H9 (cell line): ENCODE data around the gene NFE2. TPM values are rescaled to one million over a fixed set of nuclear protein-coding genes. Genes with fewer than 3 reads are reported as not detected.

Experiments
- DNase-seq: peaks from one replicate; pipeline ENCODE4 v3.0.0-alpha.2; 2017
- H2AFZ ChIP-seq: one replicate; pipeline ENCODE4 v1.6.1; 2013; ENCODE audit warnings: mild to moderate bottlenecking, low read length, control low read depth, moderate library complexity
- H2AK5ac ChIP-seq: 2 replicates; pipeline ENCODE4 v1.6.1; 2013; ENCODE audit warnings: low read length, control low read depth, mixed read lengths; ENCODE audit not compliant: insufficient read length
- H2BK120ac ChIP-seq: one replicate; pipeline ENCODE4 v1.6.1; 2013; ENCODE audit warnings: low read depth, mild to moderate bottlenecking, low read length, control low read depth, inconsistent platforms; ENCODE audit not compliant: poor library complexity, severe bottlenecking
- H2BK12ac ChIP-seq: 2 replicates; pipeline ENCODE4 v1.6.1; 2013; ENCODE audit warnings: low read length, control low read depth, mixed read lengths, low read depth; ENCODE audit not compliant: insufficient read length
- H2BK15ac ChIP-seq: 2 replicates; pipeline ENCODE4 v1.6.1; 2013; ENCODE audit warnings: low read depth, low read length, control low read depth
- H2BK20ac ChIP-seq: one replicate; pipeline ENCODE4 v1.6.1; 2013; ENCODE audit warnings: low read depth, mild to moderate bottlenecking, low read length, control low read depth, inconsistent platforms; ENCODE audit not compliant: poor library complexity, severe bottlenecking
- H2BK5ac ChIP-seq: 2 replicates; pipeline ENCODE4 v1.6.1; 2013; ENCODE audit warnings: low read length, control low read depth, mixed read lengths; ENCODE audit not compliant: insufficient read length
- H3K14ac ChIP-seq: 2 replicates; pipeline ENCODE4 v1.6.1; 2013; ENCODE audit warnings: low read length, control low read depth; ENCODE audit not compliant: insufficient read depth
- H3K18ac ChIP-seq: 2 replicates; pipeline ENCODE4 v1.6.1; 2013; ENCODE audit warnings: low read depth, mild to moderate bottlenecking, mixed read lengths, low read length, control low read depth; ENCODE audit not compliant: insufficient read length
- H3K23ac ChIP-seq: 2 replicates; pipeline ENCODE4 v1.6.1; 2013; ENCODE audit warnings: low read length, control low read depth, mixed read lengths, low read depth; ENCODE audit not compliant: insufficient read length
- H3K23me2 ChIP-seq: 2 replicates; pipeline ENCODE4 v1.6.1; 2013; ENCODE audit warnings: low read depth, mild to moderate bottlenecking, mixed read lengths, low read length, control low read depth; ENCODE audit not compliant: insufficient read length, poor library complexity, severe bottlenecking
- H3K27ac ChIP-seq: 2 replicates; pipeline ENCODE4 v1.5.1; 2013; ENCODE audit warnings: low read length, control low read depth, mixed read lengths, low read depth; ENCODE audit not compliant: insufficient read length
- H3K27me3 ChIP-seq: 2 replicates; pipeline ENCODE4 v1.6.1; 2013; ENCODE audit warnings: low read length, control low read depth, inconsistent platforms; ENCODE audit not compliant: insufficient read depth
- H3K4ac ChIP-seq: 2 replicates; pipeline ENCODE4 v1.6.1; 2013; ENCODE audit warnings: low read depth, mild to moderate bottlenecking, control low read depth, inconsistent platforms, low read length, moderate library complexity
- H3K4me1 ChIP-seq: 2 replicates; pipeline ENCODE4 v1.6.1; 2013; ENCODE audit warnings: low read length, control low read depth, inconsistent platforms; ENCODE audit not compliant: insufficient read depth
- H3K4me2 ChIP-seq: 2 replicates; pipeline ENCODE4 v1.6.1; 2013; ENCODE audit warnings: low read length, control low read depth, mixed read lengths; ENCODE audit not compliant: insufficient read length, insufficient read depth
- H3K56ac ChIP-seq: 2 replicates; pipeline ENCODE4 v1.6.1; 2013; ENCODE audit warnings: low read depth, mild to moderate bottlenecking, mixed read lengths, low read length, control low read depth; ENCODE audit not compliant: insufficient read length
- H3K79me1 ChIP-seq: 2 replicates; pipeline ENCODE4 v1.6.1; 2013; ENCODE audit warnings: low read depth, mild to moderate bottlenecking, moderate library complexity, low read length, control low read depth, inconsistent platforms; ENCODE audit not compliant: insufficient read depth, poor library complexity, severe bottlenecking
- H3K79me2 ChIP-seq: 2 replicates; pipeline ENCODE4 v1.6.1; 2013; ENCODE audit warnings: low read length, control low read depth, inconsistent platforms; ENCODE audit not compliant: insufficient read depth
- H3K9ac ChIP-seq: 2 replicates; pipeline ENCODE4 v1.6.1; 2013; ENCODE audit warnings: low read length, control low read depth, mixed read lengths; ENCODE audit not compliant: insufficient read length; ENCODE audit errors: extremely low read depth
- H3K9me3 ChIP-seq: one replicate; pipeline ENCODE4 v1.6.1; 2013; ENCODE audit warnings: low read depth, low read length, inconsistent platforms; ENCODE audit not compliant: control insufficient read depth
- H3T11ph ChIP-seq: one replicate; pipeline ENCODE4 v1.6.1; 2013; ENCODE audit warnings: mild to moderate bottlenecking, low read length, control low read depth, inconsistent platforms
- H4K20me1 ChIP-seq: one replicate; pipeline ENCODE4 v1.6.1; 2013; ENCODE audit not compliant: control insufficient read depth, insufficient read length, insufficient read depth
- H4K5ac ChIP-seq: 2 replicates; pipeline ENCODE4 v1.6.1; 2013; ENCODE audit warnings: low read depth, mild to moderate bottlenecking, mixed read lengths, low read length, control low read depth; ENCODE audit not compliant: insufficient read length
- H4K8ac ChIP-seq: replicated peaks from 2 replicates; pipeline ENCODE4 v1.6.1; 2013; ENCODE audit warnings: low read length, control low read depth, mixed read lengths, low read depth; ENCODE audit not compliant: insufficient read length
- H4K91ac ChIP-seq: 2 replicates; pipeline ENCODE4 v1.6.1; 2013; ENCODE audit warnings: low read depth, mild to moderate bottlenecking, moderate library complexity, mixed read lengths, low read length, control low read depth; ENCODE audit not compliant: insufficient read length
- H3K27ac Mint-ChIP-seq, 3 experiments: 2 replicates in 2 of 3; 3 replicates in 1 of 3; pipeline ENCODE4 v1.8.0; 2020 to 2021; ENCODE audit warnings: mixed read lengths in 3 of 3, mild to moderate bottlenecking in 1 of 3, moderate library complexity in 1 of 3
- H3K27me3 Mint-ChIP-seq: 2 replicates; pipeline ENCODE4 v1.8.0; 2021; ENCODE audit warnings: low read depth, mild to moderate bottlenecking, moderate library complexity, mixed read lengths
- H3K36me3 Mint-ChIP-seq, 3 experiments: 2 replicates in 2 of 3; 3 replicates in 1 of 3; pipeline ENCODE4 v1.8.0; 2020 to 2021; ENCODE audit warnings: low read depth in 3 of 3, mixed read lengths in 3 of 3; ENCODE audit not compliant: insufficient read depth in 1 of 3
- H3K4me1 Mint-ChIP-seq, 2 experiments: 2 replicates each; pipeline ENCODE4 v1.8.0; 2020; ENCODE audit warnings: mixed read lengths in 2 of 2
- H3K4me3 Mint-ChIP-seq, 2 experiments: 2 replicates in 1 of 2; 3 replicates in 1 of 2; pipeline ENCODE4 v1.8.0; 2020 to 2021; ENCODE audit warnings: mild to moderate bottlenecking in 2 of 2, mixed read lengths in 2 of 2, moderate library complexity in 1 of 2
- H3K9me3 Mint-ChIP-seq, 2 experiments: 2 replicates in 1 of 2; 3 replicates in 1 of 2; pipeline ENCODE4 v1.8.0; 2020; ENCODE audit warnings: mild to moderate bottlenecking in 2 of 2, mixed read lengths in 2 of 2, moderate library complexity in 1 of 2
- CTCF ChIP-seq: fragments of 200-600 bp; sonication (generic); conservative IDR thresholded peaks from 3 replicates; pipeline ENCODE4 v1.8.0; 2021; ENCODE audit warnings: antibody characterized with exemption, mild to moderate bottlenecking
- WGBS: extraction: QIAGEN DNeasy Blood & Tissue Kit; methylation state at CpG from one replicate; pipeline ENCODE4 v1.1.7; 2013; ENCODE audit warnings: missing lambda C conversion rate, low lambda C conversion rate, mixed read lengths; ENCODE audit not compliant: insufficient read length; ENCODE audit errors: extremely low coverage; 5-methylcytosine and 5-hydroxymethylcytosine counted together
- total RNA-seq: library from RNA; stranded (reverse); gene quantifications from 2 replicates; pipeline ENCODE4 v1.2.1, GENCODE V29; 2021

Gene NFE2
- total RNA-seq, 1 experiment from 2014 or later: 1.2 TPM

GRCh38 chr12:54301428-54302048 lies 723 bp upstream of the NFE2 start:
- Histone ChIP-seq H2BK120ac (no peak overlapping the region), H2BK15ac (no peak overlapping the region), H3K4me1 (peaks cover 11% of the 10 kb centered on the region; the same call in 1 of the 2 replicates), H2BK20ac (no peak overlapping the region), H3K79me2 (no peaks in the 10 kb centered on the region), H3K9ac (peak overlapping the region; percentile 0), H2BK12ac (no peak overlapping the region), H3T11ph (no peak overlapping the region), H3K79me1 (no peaks in the 10 kb centered on the region), H4K91ac (no peak overlapping the region), H4K5ac (no peak overlapping the region), H3K23me2 (peaks cover 6% of the 10 kb centered on the region), H2BK5ac (no peak overlapping the region), H3K27me3 (peaks cover 7% of the 10 kb centered on the region; the same call in 1 of the 2 replicates), H3K18ac (peak overlapping the region; percentile 48), H2AFZ (no peak overlapping the region), H3K4me2 (peak overlapping the region; percentile 84), H3K9me3 (no peaks in the 10 kb centered on the region), H3K4ac (no peak overlapping the region), H4K20me1 (no peaks in the 10 kb centered on the region), H3K56ac (no peak overlapping the region), H3K23ac (no peak overlapping the region), H4K8ac (no peak overlapping the region), H2AK5ac (no peak overlapping the region), H3K14ac (0 out of 2 replicates have a peak overlapping the region, but pooled peaks have one; percentile 4), H3K27ac (no peak overlapping the region)
- DNase-seq: peak; percentile 73
- H3K4me1 Mint-ChIP-seq: peaks cover 51 to 60% of the 10 kb centered on the region in 2 experiments
- H3K4me3 Mint-ChIP-seq: peak overlapping the region; percentile 57 to 79
- WGBS: no CpG with 5 or more reads among the region's 1 CpG
- peaks cover 33% of the 10 kb centered on the region for H3K27me3 Mint-ChIP-seq
- H3K36me3 Mint-ChIP-seq: no peaks in the 10 kb centered on the region
- TF ChIP-seq CTCF: no peak
- no peaks in the 10 kb centered on the region for H3K9me3 Mint-ChIP-seq
- H3K27ac Mint-ChIP-seq: peak overlapping the region; percentile 85 to 92 (median 87); a peak in 6 of 7 replicates
